GM19193 (cell line): ENCODE results near the gene PIK3CD.

Experiments
- POLR2A ChIP-seq: IDR thresholded peaks from 4 replicates; pipeline ENCODE4 v1.6.1; 2011; ENCODE audit not compliant: insufficient read depth, insufficient read length; ENCODE audit errors: extremely low read depth

The PIK3CD gene

DNA sequence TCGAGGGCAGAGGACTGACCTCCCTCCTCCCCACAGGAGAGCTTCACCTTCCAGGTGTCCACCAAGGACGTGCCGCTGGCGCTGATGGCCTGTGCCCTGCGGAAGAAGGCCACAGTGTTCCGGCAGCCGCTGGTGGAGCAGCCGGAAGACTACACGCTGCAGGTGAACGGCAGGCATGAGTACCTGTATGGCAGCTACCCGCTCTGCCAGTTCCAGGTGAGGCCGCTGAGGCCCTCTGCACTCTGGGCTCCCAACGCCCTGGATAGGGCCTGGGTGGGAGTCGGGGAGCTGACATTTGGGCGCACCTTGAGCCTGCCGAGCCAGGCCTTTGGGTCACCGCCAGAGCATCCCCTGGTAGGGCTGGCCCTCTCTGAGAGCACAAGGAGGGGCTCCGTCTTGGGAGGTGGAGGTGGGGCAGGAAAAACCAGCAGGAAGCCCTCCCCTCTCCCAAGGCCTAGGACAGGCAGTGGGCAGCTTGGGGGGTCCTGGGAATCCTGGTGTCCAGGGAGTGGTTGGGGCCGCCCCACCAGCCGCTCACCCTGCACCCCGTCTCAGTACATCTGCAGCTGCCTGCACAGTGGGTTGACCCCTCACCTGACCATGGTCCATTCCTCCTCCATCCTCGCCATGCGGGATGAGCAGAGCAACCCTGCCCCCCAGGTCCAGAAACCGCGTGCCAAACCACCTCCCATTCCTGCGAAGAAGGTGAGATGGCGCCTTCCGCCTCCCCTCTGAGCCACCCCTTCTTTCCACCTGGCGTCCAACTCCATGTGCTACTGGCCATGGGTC, 65.1 kb downstream of the PIK3CD start:
- TF ChIP-seq POLR2A, result no peak

- TF ChIP-seq POLR2A, result peak; percentile 32
These were observed 65.9 kb downstream of the PIK3CD start for GRCh38 chr1:9717193-9718005.

DNA sequence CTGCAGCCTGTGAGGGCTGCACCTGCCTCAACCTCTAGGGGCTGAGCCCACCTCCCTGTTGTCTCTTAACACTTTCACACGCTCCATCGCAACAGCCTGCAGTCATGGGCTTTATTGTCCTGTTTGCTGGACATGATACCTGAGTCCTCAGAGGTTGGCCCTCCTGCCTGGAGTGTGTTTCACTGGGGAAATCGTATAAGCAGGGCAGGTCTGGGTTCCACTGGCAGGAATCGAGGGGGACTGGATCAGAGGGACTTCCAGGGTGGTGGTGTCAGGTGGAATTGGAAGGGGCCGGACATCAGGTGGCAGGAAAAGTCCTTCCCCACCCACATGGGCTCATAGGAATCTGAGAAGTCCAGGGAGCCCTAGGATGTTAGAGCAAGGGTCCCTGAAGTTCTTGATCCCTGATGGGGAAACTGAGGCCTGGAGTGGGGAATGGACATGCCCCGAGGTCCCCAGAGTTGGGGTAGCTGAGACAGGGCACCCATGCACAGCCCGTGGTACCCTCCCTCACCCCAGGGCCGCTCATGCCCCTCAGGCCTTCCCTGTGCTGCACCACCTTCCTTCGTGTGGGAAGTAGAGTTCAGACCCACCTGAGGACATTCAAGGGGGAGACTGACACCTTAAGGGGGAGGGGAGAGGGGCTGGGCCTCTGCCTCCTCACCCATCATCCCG, 66.6 kb downstream of the PIK3CD start:
- TF ChIP-seq POLR2A, result no peak

GRCh38 chr1:9719978-9720722, 68.6 kb downstream of the PIK3CD start:
- no peak for TF ChIP-seq POLR2A

- TF ChIP-seq POLR2A, result no peak
These were observed 69.5 kb downstream of the PIK3CD start for GRCh38 chr1:9720785-9721605.

GRCh38 chr1:9721606-9722377, 70.3 kb downstream of the PIK3CD start:
- no peak for TF ChIP-seq POLR2A

GRCh38 chr1:9722378-9722749, 70.8 kb downstream of the PIK3CD start:
- TF ChIP-seq POLR2A, result no peak

DNA sequence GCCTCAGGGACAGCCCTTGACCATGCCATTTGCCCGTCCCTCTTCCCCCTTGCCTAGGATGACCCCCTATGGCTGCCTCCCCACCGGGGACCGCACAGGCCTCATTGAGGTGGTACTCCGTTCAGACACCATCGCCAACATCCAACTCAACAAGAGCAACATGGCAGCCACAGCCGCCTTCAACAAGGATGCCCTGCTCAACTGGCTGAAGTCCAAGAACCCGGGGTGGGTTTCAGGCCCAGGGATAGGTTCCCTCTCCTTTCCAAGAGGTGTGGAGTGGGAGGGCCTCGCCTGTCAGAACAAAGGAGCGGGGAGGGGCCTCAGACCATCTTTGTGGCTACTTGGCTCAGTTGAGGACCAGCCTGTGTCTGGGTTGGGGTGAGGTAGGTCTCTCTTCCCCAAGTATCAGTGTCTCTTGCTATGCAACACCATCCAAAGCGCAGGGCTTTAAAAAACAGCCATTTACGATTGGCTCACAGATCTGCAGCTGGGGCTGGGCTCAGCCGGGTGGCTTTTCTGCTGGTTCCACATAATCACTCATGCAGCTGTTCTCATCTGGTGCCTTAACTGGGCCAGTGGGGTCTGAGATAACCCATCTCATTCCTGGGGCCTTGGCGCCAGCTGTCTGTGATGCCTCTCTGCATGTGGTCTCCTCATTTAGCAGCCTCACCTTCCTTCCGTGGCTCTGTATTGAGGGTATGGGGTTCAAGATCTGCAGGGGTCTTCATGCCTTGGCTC, 71.7 kb downstream of the PIK3CD start:
- TF ChIP-seq POLR2A, result no peak

- TF ChIP-seq POLR2A, result no peak
These were observed 72.4 kb downstream of the PIK3CD start for GRCh38 chr1:9723926-9724325.

- TF ChIP-seq POLR2A, result peak; percentile 16
These were observed 73.4 kb downstream of the PIK3CD start for GRCh38 chr1:9724706-9725476.

DNA sequence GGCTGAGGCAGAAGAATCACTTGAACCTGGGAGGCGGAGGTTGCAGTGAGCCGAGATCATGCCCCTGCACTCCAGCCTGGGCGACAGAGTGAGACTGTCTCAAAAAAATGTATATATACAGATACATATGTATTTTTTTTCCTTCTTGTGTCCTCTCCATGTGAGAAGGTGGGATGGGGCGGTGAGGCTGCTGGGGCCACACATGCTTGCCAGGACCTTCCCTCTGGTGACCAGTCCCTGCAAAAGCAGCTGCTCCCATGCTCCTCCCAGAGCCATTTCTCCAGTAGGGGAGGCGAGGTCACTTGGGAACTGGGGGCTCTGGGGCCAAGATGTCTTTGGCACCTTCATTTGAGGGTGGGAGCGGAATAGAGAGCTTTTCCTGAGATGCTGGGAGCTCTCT, 74.9 kb downstream of the PIK3CD start:
- TF ChIP-seq POLR2A, result no peak
